ENCODE data around the gene MICB.

GRCh38 chr6:31541059-31541657, 43.2 kb downstream of the MICB start:
- TF ChIP-seq CTCF (IDR thresholded peaks at IDR 0.05; ENCODE audit: low read length), result no peak
- TF ChIP-seq EZH2 (optimal IDR thresholded peaks at IDR 0.05; ENCODE audit: low read depth, low read length), result no peak

All from MM.1S (cell line).